Lower lobe of right lung (tissue), 2 donors: Measurements from ENCODE around the gene AIFM2. TPM values are rescaled to one million over a fixed set of nuclear protein-coding genes. Genes with fewer than 3 reads are reported as not detected.

ENCODE experiments used
- ATAC-seq, 2 donors: fragments of 200-7000 bp; cut with Tn5 transposase; one replicate each; pipeline ENCODE4 v1.9.1; 2020 to 2022; ENCODE audit warnings: mild to moderate bottlenecking in 2 of 2, moderate library complexity in 2 of 2
- DNase-seq: peaks from one replicate; pipeline ENCODE4 v3.0.0-alpha.2; 2020
- H3K27ac ChIP-seq: fragments of 200-600 bp; one replicate; pipeline ENCODE4 v1.8.0; 2022
- H3K27me3 ChIP-seq: fragments of 200-600 bp; one replicate; pipeline ENCODE4 v1.8.0; 2022; ENCODE audit warnings: low read depth
- H3K36me3 ChIP-seq: fragments of 200-600 bp; one replicate; pipeline ENCODE4 v1.8.0; 2022; ENCODE audit warnings: mild to moderate bottlenecking
- H3K4me1 ChIP-seq: fragments of 200-600 bp; one replicate; pipeline ENCODE4 v1.8.0; 2022
- H3K4me3 ChIP-seq: fragments of 200-600 bp; one replicate; pipeline ENCODE4 v1.8.0; 2022; ENCODE audit warnings: mild to moderate bottlenecking
- H3K9me3 ChIP-seq: fragments of 200-600 bp; one replicate; pipeline ENCODE4 v1.8.0; 2022
- intact Hi-C: fragments of 100-400 bp; cut with DNase I; formaldehyde crosslinking; loops from one replicate; pipeline ENCODE4 v1.11.0; 2022
- total RNA-seq: library from RNA; stranded (reverse); fragmentation: NEBNext Ultra II Directional; extraction: Animal tissue kit (Norgen Biotek cat#: 25700); gene quantifications from one replicate; pipeline ENCODE4 v1.2.1, GENCODE V29; 2021
- TF ChIP-seq, protein P1 (sequence below): fragments of 200-600 bp; IDR thresholded peaks from one replicate; pipeline ENCODE4 v1.8.0; 2022; ENCODE audit warnings: antibody characterized with exemption, mild to moderate bottlenecking
- donor health status: DM: no; HTN: yes; CAD: no; lungs with severe emphysema.

AIFM2 gene
- total RNA-seq, 1 donor from 2014 or later, result 9.7 TPM

GRCh38 chr10:70145666-70146488 lies 13.3 kb upstream of the AIFM2 start:
- Histone ChIP-seq H3K4me3 (peak overlapping the region; percentile 72), H3K27me3 (no peaks in the 10 kb centered on the region), H3K27ac (peak overlapping the region; percentile 90), H3K4me1 (peaks cover 24% of the 10 kb centered on the region), H3K36me3 (peaks cover 27% of the 10 kb centered on the region), H3K9me3 (no peaks in the 10 kb centered on the region)
- DNase-seq (peak; percentile 83), ATAC-seq (peak; percentile 83 to 85)
- TF ChIP-seq, protein P1, sequence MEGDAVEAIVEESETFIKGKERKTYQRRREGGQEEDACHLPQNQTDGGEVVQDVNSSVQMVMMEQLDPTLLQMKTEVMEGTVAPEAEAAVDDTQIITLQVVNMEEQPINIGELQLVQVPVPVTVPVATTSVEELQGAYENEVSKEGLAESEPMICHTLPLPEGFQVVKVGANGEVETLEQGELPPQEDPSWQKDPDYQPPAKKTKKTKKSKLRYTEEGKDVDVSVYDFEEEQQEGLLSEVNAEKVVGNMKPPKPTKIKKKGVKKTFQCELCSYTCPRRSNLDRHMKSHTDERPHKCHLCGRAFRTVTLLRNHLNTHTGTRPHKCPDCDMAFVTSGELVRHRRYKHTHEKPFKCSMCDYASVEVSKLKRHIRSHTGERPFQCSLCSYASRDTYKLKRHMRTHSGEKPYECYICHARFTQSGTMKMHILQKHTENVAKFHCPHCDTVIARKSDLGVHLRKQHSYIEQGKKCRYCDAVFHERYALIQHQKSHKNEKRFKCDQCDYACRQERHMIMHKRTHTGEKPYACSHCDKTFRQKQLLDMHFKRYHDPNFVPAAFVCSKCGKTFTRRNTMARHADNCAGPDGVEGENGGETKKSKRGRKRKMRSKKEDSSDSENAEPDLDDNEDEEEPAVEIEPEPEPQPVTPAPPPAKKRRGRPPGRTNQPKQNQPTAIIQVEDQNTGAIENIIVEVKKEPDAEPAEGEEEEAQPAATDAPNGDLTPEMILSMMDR, result peak; percentile 69
- intact Hi-C loops, result no loop called here

- intact Hi-C loops, result no loop called here
- Histone ChIP-seq H3K36me3 (peaks cover 20% of the 10 kb centered on the region), H3K27ac (peak overlapping the region; percentile 90), H3K4me1 (peaks cover 24% of the 10 kb centered on the region), H3K9me3 (no peaks in the 10 kb centered on the region), H3K4me3 (peak overlapping the region; percentile 72), H3K27me3 (no peaks in the 10 kb centered on the region)
- ATAC-seq (peak; percentile 2 to 6), DNase-seq (no peak)
- TF ChIP-seq, protein P1, result no peak
Measured at GRCh38 chr10:70145166-70145665, 12.6 kb upstream of the AIFM2 start.

DNA sequence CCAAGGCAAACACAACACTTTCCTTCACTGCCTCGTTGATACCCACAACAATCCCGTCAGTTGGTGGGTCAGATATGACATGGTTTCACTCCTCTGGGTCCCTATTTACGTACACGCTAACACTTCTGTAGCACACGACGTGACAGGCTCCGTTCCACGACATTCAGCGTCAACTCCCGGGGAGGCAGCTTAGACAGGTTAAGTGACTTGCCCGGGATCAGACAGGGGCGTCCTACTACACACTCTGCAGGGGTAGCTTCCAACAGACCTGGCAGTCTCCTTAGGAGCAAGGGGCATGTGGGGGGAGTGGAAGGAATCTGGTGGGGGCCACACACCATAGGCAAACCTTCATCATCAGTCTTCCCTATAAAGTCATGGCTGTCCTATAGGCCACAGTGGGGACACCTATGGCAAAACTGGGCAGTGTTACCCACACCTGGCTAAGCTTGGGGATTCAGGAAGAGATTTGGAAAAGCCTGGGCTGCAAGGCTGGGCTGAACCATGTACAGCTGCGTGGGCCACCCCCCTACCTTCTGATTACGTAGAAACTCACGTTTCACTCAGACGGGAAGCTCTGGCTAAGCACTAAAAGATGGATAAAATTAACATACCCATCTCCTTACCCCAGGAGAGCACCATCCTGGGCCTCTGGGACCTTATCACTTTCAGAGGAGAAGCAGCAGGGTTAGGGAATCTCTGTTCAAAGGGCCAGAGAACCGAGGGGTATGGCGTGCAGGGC lies 11.9 kb upstream of the AIFM2 start:
- DNase-seq (no peak), ATAC-seq (no peak)
- peaks cover 24% of the 10 kb centered on the region for H3K4me1 ChIP-seq
- H3K27ac ChIP-seq, result peak overlapping the region; percentile 90
- no peaks in the 10 kb centered on the region for H3K9me3 ChIP-seq
- TF ChIP-seq, protein P1, result no peak
- H3K27me3 ChIP-seq, result no peaks in the 10 kb centered on the region
- H3K36me3 ChIP-seq, result peaks cover 18% of the 10 kb centered on the region
- peak overlapping the region; percentile 72 for H3K4me3 ChIP-seq
- intact Hi-C loops, result no loop called here

DNA sequence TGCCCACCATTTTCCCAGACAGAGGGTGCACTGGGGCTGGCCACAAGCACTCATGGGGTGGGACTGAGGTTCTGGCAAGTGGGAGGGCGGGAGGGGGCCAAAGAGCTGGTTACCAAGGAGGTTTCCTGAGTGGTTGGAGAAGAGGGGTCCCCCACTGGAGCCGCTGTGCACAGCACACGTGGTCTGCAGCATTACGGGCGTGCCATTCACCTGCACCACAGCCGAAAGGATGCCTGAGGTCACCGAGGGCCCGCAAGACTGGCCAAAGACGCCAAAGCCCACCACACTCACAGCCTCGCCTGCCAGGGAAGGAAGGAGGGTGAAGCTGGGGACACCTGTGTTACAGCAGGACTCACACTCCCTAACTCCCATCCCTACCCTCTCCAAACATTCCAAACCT lies 9.9 kb upstream of the AIFM2 start:
- TF ChIP-seq, protein P1, result no peak
- Histone ChIP-seq H3K27ac (no peak overlapping the region), H3K4me1 (peaks cover 23% of the 10 kb centered on the region), H3K4me3 (no peak overlapping the region), H3K9me3 (no peaks in the 10 kb centered on the region), H3K36me3 (peaks cover 13% of the 10 kb centered on the region), H3K27me3 (no peaks in the 10 kb centered on the region)
- DNase-seq, result no peak
- no peak for ATAC-seq
- intact Hi-C loops, result no loop called here

GRCh38 chr10:70140297-70140696 lies 7.7 kb upstream of the AIFM2 start:
- no peak for DNase-seq
- intact Hi-C loops, result no loop called here
- H3K27me3 ChIP-seq, result no peaks in the 10 kb centered on the region
- H3K4me3 ChIP-seq, result no peak overlapping the region
- no peaks in the 10 kb centered on the region for H3K9me3 ChIP-seq
- no peak overlapping the region for H3K27ac ChIP-seq
- H3K4me1 ChIP-seq, result peaks cover 12% of the 10 kb centered on the region
- no peak for ATAC-seq
- TF ChIP-seq, protein P1, result no peak
- H3K36me3 ChIP-seq, result peaks cover 13% of the 10 kb centered on the region
